NCI-H2081 treated with DMSO at 0.1 percent for 48 hours (cell line): Measurements from ENCODE around the gene DTX1.
"Not testable (repeated sequence)": the region's sequence is repeated elsewhere in the genome, so short reads cannot be mapped to it uniquely, and the experiment has no call there.

ENCODE experiments used
- DNase-seq: peaks from one replicate; lab custom pipeline; 2025; lab: John Stamatoyannopoulos, UW

The DTX1 gene

DNA sequence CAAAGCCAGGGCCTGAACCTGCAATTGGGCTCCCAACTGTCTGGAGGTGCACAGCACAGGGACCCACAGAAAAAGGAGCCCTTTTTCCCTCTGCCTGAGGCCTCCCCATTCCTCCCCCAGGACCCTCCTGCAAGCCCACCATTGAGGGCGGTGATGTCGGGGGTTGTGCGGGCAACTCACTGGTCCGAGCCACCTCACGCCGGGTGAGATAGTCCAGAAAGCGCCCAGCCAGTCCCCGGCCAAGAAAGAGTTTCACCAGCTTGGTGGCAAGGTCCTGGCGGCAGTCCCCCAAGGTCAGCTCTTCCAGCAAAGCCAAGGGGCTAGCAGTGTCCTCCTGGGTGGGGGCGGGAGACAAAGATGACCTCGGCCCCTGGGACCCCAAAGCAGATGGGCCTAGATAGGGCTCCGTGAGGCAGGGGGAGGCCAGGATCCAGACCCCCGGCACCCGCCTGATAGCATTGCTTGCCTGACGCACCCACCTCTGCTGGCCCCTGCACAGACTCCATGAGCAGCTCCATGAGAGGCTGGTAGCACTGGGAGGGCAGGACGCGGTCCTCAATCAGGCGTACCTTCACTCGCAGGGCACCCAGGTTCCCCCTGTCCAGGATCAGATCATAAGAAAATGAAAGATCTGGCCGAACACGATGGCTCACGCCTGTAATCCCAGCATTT lies 59.1 kb downstream of the DTX1 start:
- DNase-seq, result no peak

DNA sequence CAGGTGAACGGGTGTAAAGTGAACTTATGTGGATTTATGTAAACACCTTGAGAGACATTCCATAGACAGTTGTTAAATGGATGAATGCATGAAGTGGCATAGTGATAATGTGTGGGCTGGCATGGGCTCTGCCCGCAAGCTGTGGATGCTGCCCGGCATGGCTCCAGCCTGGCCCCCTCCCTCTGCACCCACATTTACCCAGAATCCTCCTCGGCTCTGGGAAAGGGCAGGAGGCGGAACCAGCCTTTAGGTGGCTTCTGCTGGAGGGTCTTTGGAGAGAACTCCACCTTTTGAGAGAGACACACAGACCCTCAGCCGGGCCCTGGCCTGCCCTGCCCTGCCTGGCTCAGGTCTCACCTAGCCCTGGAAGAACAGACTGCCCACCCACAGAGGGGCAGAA lies 60.3 kb downstream of the DTX1 start:
- no peak for DNase-seq

DNA sequence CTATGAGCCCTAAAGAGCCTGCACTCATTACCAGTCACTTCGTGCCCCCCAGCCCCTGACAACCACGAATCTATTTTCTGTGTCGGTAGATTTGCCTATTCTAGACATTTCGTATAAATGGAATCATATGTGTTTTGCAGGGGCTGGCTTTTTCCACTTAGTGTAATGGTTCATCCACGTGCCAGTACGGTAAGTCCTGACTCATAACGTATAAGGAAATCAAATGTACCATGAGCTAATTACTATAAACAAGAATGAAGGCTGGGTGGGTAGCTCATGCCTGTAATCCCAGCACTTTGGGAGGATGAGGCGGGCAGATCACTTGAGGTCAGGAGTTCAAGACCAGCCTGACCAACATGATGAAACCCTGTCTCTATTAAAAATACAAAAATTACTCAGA lies 61.2 kb downstream of the DTX1 start:
- DNase-seq, result not testable (repeated sequence)

DNA sequence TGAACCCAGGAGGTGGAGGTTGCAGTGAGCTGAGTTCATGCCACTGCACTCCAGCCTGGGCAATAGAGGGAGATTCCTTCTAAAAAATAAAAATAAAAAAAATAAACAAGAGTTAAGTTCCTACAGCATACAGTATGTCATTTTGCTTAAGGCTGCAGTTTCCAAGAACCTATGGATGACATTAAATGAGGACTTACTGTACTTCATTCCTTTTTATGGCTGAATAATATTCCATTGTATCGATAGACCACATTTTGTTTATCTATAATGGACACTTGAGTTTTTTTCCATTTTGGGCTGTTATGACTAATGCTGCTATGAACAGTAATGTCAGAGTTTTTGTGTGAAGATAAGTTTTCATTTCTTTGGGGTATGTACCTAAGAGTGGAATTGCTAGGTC lies 61.6 kb downstream of the DTX1 start:
- DNase-seq, result no peak

DNA sequence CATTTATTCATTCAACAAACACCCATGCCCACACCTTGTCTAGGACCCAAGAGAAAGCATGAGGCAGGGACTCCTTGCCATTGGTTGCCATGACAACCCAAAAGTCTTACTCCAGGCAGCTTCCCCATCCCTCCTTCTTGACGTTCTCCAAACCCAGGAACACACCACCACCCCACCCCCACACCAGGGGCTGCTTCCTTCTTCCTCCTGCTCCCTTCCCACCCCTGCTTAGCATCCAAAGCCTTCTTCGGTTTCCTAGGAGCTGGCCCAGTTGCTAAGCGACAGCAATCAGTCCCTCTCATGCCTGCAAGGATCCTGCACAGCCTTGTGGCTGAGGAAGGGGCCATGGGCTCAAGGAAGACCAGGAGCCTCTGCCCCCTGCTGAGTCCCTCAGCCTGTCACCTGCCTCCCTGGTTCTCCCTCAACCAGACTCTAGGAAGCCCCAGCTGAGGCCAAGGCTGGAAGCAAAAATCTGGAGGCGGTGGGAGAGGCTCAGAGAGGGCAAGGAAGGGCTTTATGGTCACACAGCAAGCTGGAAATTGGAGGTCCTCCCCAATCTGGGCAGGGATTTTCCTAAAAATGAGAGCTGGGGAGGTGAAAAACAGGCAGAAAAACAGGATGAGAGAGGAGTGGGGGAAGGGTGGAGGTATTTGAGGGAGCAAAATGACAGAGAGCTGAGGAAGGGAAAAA lies 63.6 kb downstream of the DTX1 start:
- no peak for DNase-seq

DNA sequence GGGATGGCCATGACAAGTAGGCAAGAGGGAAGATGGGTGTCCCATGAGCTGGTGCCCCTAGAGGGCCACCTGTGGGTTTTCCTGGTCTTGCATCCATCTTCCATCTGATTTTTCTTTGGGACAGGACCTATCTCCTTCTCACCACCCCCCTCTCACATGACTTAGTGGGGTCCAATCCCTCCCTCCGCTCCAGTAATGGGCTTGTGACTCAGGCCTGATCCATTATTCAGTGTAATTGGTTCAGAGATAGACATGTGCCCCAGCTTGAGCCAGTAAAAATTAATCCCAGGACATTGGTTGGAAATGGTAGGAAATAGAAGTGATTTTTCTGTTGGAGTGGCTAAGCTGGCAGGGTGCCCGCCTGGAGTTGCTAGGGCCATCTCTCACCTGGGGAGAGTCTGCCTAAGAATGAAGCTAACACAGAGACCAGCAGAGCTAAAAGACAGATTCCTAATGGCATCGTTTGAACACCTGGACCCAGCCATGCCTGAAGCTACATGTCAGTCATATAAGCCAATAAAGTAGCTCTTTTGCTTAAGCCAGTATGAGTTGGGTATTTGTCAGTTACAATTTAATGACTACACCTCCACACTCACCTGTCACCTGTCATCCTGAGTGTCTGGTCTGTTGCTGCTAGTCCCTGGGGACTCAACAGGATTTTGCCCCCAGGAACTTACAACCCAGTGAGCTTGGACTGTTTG lies 64.3 kb downstream of the DTX1 start:
- no peak for DNase-seq

DNA sequence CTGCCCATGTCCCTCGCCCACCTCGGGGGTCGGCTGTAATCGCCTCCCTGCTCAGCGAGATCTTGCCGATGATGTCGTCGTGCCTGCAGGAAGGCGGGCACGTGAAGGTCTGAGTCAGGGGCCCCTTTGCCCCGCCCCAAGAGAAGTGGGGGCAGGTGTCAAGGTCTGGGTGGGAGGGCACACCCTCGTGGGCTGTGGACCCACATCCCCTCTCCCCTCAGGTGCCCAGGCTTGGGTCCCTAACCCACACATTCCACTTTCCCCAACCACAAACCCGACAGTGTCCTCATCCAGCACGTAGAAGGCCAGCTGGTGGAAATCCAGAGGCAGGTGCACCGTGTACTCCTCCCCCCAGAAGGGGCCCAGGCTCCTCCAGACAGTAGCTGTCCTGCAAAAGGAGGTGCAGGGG lies 71.3 kb downstream of the DTX1 start:
- no peak for DNase-seq

DNA sequence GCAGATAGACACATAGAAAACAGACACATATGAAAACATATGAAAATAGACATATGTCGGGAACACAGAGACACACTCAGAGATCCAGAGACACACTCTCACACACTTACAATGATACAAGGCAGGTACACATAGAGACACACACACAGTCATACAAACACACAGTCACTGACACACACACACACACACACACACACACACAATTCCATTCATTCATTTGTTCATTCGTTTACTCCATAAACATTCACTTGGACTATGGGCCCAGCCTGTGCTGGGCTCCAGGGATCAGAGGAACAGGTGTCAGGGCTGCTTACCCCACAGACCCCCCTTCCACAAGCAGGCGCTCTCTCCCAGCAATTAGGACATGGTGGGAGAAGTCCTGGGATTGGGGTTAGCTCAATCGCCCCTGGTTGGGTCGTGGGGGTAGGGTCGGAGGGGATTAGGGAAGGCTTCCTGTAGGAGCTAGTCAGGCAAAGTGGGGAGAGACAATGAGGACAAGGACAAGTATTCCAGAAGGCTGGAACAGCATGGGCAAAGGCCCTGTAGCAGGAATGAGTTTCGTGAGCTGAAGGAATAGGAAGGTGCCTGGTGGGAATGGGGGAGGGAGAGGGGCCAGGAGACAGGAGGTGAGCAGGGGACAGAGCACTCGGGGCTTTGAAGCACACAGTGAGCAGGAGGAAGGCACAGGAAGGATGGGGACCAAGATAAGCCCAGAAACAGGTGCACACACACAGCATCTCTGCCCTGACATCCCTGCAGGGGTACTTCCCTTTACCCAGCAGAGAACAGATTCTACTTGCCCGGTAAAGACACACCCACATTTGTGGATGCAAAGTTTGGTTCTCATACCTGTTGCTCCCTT lies 72.5 kb downstream of the DTX1 start:
- no peak for DNase-seq

DNA sequence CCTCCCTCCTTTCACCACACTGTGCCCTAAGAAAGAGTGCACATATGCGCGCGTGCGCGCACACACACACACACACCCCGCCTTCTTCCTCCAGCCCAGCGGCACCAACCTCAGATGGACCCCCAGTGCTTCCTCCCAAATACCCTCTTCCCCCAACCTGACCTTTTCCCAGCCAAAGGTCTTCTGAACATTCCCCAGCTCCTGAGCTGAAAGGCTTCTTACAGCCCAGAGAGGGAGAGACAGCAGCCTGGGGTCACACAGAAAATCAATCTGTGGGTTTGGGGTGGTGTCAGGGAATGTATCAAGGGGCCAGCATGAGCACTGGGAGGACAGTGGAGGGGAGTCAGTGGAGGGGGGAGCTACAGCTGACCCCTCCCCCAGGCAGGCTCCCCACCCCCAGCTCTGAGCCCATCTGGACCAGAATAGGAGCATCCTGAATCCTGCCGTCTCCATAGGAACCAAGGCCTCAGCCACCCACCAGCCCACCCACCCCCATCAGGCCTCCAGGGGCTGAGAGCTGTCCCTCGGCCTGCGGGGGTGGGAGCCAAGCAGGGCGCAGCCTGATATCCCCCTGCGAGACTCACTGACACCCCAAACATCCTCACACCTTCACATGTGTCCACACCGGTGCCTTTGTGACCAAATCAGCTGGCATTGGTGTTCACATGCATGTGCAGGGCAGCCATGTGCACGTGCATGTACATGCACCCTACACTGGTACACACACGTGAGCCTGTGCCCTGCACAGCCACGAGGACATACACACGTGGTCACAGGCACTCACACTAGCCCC lies 73.3 kb downstream of the DTX1 start:
- DNase-seq, result no peak

DNA sequence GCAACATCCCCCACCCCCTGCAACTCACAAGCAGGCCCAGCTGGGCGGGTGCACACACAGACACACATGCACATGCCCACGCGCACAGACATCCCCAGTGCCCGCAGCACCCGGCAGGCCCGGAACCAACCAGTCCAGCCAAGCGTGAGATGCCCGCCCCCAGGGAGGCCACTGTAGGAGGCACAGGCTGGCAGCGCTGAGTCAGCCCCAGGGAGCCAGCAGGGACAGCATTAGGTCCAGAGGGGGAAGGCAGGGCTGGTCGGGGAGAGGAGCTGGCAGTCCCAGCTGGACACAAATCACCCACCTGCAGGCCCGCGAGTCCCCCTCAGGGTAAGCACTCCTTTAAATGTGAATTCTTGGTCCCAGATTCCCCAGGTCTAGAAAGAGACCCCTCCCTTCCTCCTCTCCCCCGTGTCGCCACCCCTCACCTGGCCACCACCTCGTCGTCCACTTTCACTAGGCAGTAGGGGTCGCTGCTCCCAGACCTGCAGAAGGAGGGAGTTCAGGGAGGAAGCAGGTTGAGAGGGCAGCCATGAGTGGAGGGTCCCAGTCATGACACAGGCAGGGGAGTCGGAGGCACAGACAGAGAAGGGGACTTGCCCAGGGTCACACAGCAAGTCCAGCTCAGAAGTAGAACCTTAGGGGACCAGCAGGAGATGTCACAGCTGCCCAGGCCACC lies 74.1 kb downstream of the DTX1 start:
- no peak for DNase-seq

DNA sequence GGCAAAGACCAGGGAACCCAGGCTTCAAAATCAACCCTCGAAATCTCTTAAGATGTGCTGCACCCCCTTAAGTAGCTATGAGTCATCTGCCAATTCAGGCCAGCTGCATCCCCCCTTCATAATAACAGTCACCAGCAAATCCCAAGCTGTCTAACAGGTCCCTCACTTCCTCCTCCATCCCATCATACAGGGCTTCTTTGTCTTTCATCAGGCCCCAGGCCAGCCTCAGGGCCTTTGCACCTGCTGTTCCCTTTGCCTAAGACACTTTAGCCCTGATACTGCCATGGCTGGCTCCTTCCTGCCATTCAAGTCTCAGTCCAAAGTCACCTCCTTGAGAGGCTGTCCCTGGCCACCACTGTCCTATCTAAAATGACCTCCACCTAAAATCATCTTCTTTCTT lies 75.0 kb downstream of the DTX1 start:
- no peak for DNase-seq

DNA sequence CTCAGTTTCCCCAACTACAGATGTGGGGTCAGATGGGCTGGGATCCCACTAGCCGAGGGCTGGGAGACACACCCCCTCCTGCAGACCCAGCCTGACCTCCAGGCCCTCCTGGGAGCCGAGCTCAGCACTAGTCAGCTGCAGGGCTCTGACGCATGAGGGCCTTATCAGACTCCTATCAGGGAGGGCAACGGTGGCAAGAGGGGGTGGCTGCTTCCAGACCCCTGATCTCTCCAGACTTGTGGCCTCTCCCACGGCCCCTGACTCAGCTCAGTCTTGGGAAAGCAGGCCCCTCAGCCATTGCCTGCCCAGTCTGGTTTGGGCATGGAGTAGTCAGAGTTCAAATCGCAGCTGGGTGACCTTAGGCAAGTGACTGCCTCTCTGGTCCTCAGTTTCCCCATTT lies 76.5 kb downstream of the DTX1 start:
- no peak for DNase-seq

DNA sequence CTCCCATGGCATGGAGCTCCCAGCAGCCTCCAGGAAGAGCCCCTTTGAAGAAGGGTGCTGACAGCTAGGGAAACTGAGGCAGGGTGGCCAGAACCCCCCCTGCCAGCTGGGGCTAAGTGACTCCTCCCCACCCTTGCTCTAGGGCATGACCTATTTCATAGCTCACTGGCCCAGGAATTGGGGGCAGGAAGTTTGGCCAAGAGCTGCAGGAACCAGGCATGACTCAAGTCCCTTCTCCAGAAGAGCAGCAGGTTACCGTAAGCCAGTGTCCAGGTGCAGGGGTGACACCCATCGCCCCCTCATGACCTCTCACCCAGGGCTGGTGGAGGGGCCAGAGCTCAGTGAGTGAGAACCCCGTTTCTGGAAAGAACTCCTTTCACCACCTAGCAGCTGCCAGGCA lies 77.1 kb downstream of the DTX1 start:
- DNase-seq, result no peak

DNA sequence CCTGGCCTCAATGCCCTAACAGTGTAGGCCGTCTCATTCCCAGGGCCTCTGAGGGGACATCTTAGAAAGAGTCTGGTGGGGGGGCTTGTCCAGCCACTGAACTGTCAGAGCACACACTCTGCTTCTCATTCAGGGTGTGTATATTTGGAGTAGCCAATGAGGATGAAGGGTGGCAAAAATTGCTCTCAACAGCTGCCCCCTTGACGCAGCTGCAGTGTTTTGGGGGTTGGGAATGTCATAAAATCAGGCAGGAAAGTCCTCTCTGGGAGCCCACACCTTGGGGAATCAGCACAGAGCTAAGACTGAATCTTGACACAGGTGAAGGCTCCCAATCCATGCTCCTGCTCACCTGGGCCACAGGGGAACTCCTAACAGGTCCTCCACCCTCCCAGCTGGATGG lies 77.5 kb downstream of the DTX1 start:
- DNase-seq, result no peak

DNA sequence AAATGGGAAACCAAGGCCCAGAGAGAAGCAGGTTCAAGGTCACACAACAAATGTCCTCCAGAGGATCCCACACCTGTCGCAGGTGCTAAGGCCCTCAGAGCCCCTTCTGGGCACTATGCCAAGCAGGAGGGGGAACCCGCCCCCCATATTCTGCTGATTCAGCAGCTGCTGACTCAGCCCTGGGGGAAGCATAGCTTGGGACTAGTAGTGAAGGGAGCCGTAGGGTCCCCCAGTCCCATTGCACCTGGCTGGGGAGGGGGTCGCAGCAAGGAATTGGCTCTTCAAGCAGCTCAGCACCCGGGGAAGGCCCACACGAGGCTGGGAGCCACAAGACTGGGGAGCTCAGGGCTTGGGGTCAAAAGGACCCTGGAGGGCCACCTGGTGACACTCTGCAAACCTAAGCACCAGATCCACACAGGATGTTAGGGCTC lies 78.0 kb downstream of the DTX1 start:
- DNase-seq, result no peak

DNA sequence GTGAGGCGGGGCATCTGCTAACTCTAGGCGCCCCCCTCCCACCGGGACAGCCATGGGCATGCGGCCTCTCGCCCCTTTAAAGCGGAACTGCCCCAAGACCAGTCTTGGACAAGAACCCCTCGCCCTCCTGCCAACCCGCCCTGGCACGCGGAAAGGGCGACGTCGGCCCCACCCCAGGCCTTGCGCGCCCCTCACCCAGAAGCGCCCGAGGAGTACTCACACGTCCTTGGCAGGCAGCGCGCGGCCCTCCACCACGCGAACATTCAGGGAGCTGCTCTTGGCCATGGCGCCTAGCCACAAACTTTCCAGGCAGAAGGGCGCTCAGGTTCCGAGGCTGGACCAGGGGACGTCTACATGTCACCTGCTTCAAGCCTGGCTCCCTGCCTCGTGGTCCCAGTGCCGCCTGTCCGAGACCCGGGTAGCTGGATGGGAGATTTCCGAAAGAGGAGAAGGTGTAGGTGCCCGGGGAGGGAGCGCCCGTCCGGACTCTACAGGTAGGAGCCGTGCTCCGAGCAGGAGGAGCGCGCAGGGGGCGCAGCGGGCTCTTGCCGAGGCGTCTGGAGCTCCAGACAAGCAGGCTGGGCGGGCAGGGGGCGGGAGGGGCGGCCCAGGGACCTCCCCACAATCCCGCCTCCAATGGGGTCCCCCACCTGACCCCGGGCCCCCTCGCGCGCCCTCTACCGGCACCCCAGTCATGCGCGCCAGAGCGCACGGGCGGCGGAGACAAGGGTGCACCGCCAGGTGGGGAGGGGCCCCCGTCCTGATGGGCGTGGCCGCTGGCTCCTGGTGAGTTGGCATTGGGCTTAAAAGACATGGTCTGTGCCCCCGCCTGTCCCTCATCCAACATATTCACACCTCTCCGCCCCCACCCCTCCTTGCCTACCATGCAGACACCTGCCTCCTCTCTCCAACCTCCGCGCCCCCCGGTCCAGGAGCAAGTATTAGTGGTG lies 78.9 kb downstream of the DTX1 start, which contains the start of gene RASAL1:
RASAL1 (minus strand) TSS at position 584 of the 950 bp plus-strand sequence; CDS start at position 285, 299 bp downstream.
- DNase-seq, result no peak

DNA sequence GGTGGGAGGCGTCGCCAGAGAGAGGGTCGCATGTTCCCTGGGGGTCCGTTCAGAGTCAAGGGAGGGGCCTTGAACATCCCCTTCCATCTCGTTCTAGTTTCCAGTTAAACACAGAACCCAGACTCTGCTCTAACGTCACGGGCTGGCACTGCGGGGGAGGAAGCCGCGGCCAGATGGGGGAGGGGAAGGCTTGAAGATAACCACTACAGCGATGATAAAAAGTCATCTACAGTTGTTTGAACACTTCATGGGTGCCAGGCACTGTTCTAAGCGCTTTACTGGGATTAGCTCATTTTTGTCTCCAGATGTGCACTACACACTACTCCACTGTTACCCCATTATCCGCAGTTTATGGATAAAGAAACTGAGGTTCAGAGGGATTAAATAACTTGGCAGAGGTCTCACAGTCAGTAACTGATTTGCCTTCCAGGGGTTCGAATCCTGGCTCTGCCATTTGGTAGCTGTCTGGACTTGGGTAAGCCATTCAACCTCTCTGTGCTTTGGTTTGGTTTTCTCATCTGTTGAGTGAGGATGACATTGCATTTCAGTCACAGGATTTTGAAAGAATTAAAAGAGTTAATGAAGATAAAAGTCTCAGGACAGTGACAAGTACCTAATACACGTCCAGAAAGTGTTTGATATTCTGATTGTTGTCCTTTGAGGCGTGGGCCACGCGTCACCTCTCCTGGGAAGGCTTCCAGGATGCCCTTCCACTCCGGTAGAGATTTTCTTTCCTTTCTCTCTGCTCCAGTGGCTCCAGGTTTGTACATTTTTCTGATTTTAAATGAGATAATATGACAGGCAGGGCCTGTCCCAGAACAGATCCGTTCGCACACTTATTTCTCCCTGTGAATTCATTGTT lies 79.8 kb downstream of the DTX1 start:
- no peak for DNase-seq

DNA sequence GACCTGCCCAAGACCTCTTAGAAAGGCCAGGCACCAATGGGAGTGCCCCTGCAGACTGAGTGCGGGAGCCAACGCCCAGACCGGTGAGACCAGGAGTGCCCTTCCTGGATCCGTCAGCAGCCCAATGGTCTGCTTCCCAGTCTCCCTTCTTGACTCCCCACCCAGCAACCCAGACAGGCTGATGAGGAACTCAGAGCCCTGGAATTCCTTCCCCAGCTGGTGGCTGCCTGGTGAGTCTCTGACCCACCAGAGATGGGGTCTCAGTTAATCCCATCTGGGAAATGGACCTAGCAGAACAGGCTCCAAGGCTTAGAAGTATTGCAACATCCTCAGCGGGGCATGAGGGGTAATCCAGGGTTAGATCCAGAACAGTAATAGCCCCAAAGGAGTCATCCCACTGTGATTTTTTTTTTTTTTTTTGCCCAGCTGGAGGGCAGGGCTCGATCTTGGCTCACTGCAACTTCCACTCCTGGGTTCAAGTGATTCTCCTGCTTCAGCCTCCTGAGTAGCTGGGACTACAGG lies 80.5 kb downstream of the DTX1 start:
- DNase-seq, result no peak
